Measurements from ENCODE around the gene FMN2.

Gene FMN2

GRCh38 chr1:240498335-240498734 is 406.7 kb downstream of the FMN2 start:
- DNase-seq, result no peak

- no peak for DNase-seq
Measured at GRCh38 chr1:240499012-240499411, 407.3 kb downstream of the FMN2 start.

GRCh38 chr1:240500647-240501046 is 409.0 kb downstream of the FMN2 start:
- no peak for DNase-seq

GRCh38 chr1:240501115-240501514 is 409.4 kb downstream of the FMN2 start:
- DNase-seq, result no peak

- DNase-seq, result no peak
Measured at GRCh38 chr1:240503036-240503435, 411.4 kb downstream of the FMN2 start.

GRCh38 chr1:240503558-240503957 is 411.9 kb downstream of the FMN2 start:
- DNase-seq, result no peak

GRCh38 chr1:240506176-240506575 is 414.5 kb downstream of the FMN2 start:
- no peak for DNase-seq

GRCh38 chr1:240508201-240508600 is 416.5 kb downstream of the FMN2 start:
- DNase-seq, result no peak

GRCh38 chr1:240508950-240509349 is 417.3 kb downstream of the FMN2 start:
- DNase-seq, result no peak

- DNase-seq, result no peak
Measured at GRCh38 chr1:240511789-240512188, 420.1 kb downstream of the FMN2 start.

GRCh38 chr1:240515505-240515904 is 423.8 kb downstream of the FMN2 start:
- no peak for DNase-seq

- DNase-seq, result no peak
Measured at GRCh38 chr1:240516069-240516468, 424.4 kb downstream of the FMN2 start.

GRCh38 chr1:240517891-240518290 is 426.2 kb downstream of the FMN2 start:
- DNase-seq, result no peak

GRCh38 chr1:240522122-240522822 is 430.6 kb downstream of the FMN2 start:
- DNase-seq, result no peak

GRCh38 chr1:240524356-240525069 is 432.8 kb downstream of the FMN2 start:
- no peak for DNase-seq
